GM21529 (cell line): ENCODE results near the gene MAN1A1.

Source experiments
- ATAC-seq: cut with Tn5 transposase; IDR thresholded peaks from one replicate; pipeline ENCODE4 v1.9.1; 2021; ENCODE audit not compliant: unreplicated experiment

Gene MAN1A1

GRCh38 chr6:119274197-119274595 is 75.4 kb downstream of the MAN1A1 start:
- ATAC-seq, result no peak

DNA sequence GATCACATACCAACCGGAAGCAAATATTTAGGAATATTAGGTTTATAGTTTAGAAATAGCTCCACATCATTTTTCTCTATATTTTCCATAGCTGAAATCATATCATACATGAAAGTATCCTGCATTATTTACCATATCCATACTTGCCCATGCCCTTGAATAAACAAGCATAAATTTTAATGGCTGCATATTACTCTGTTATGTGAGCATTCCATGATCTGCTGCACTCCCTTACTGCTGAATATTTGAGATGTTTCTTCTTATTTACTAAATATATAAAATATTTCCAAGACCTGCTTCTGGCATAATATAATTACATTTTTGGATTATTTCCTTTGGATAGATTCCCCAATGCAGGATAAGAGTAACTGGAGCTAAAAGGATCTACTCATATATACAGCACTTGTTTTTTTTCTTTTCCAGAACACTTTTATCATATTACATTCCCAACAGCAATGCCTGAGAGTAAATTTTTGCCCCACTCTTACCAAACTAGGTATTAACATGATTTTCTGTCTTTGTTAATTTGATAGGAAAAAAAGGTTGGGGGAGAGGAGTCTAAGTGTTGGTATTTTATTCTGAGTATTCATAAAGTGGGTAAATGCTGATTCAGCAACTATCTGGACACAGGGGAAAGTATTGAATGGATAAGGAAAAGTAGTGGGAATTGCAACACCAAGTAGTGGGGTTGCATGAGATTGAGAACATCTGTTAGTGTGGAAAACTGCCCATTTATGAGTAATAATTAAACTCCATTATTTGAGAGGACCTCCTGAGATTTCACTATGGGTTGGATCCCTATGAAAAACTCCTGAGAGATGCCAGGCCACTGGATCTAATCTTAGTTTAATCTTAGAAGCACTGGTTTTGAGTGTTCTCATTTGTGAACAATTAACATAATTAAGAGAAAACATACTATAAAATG is 76.0 kb downstream of the MAN1A1 start:
- ATAC-seq, result no peak

DNA sequence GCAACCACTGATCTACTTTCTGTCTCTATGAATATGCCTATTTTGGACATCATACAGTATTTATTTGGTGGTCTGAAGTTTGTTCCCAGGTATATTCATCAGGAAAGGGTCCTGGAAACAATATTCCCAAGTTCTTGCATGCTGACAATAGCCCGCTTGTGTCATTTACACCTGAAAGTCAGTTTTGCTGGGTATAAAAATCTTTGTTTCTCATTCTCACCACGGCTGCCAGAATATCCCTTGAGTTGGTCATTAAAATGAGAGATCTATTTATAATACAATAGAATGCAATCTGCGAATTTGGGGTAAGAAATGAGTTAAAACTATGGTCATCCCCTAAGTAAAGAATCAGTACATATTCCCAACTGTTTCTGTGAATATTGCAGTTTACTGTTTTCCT is 79.0 kb downstream of the MAN1A1 start:
- no peak for ATAC-seq

DNA sequence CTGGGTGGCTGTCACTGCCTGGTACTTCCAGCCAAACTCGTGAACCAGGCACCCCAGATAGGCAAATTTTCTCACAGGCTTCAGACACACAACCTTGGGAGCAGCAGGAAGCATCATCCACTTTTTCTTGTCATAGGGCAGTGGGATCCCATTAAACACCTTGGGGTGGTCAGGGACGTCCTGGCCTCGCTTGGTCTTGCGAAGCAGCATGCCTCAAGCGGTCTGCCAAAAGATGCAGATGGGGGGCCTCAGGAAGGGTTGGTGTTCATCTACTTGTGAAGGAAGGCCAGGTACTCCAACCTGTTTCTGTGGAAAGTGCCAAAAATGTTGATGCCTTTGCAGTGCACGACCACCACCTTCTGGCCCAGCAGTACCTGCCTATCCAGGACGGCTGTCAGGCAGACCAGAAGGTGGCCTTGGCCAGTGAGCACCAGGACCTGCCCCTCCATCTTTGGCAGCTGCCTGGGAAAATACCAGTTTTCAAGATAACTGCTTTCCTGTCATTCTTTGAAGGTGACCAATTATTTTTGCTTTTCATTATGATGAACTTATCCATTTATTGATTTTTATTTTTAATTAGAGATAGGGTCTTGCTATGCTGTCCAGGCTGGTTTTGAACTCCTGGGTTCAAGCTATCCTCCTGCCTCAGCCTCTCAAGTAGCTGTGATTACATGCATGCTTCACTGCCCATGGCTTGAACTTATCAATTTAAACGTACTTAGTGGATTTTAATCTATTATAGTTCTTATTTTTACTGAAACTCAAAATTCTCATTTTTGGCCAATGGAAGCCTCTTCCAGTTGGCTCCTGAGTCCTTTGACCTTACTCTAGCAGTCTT is 80.1 kb downstream of the MAN1A1 start:
- ATAC-seq, result no peak

DNA sequence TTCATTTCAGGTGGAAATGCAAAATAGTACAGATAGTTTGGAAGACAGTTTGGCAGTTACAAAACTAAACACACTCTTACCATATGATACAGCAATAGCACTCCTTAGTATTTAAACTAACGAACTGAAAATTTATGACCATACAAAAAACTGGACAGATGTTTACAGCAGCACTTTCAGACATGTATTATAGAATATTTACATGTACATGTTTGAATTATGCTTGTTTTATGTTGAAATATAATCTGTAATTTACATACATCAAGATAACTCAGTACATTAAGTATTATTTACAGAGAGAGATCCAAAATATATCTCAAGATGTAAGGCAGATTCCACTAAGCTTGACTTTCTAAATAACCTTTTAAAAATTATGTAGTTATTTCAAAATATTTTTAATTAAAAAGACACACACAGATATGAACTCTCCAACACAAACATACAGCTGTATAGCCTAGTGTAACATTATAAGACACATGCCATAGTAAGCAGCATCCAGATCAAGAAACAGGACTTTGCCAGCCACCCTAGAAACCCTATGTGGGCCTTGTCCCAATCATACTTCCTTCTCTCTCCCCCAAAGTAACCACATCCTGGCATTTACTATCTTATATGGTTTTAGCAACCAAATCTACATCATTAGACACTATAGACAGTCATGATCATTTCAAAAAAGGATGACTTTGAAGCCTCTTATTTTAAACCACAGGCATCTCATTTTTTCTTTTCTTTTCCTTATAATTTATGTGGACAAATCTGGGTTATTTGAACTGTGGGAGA is 82.2 kb downstream of the MAN1A1 start:
- no peak for ATAC-seq

GRCh38 chr6:119264854-119265397 is 84.6 kb downstream of the MAN1A1 start:
- ATAC-seq, result no peak

GRCh38 chr6:119262612-119263011 is 86.9 kb downstream of the MAN1A1 start:
- ATAC-seq, result no peak

- no peak for ATAC-seq
Measured at GRCh38 chr6:119261944-119262284, 87.6 kb downstream of the MAN1A1 start.

DNA sequence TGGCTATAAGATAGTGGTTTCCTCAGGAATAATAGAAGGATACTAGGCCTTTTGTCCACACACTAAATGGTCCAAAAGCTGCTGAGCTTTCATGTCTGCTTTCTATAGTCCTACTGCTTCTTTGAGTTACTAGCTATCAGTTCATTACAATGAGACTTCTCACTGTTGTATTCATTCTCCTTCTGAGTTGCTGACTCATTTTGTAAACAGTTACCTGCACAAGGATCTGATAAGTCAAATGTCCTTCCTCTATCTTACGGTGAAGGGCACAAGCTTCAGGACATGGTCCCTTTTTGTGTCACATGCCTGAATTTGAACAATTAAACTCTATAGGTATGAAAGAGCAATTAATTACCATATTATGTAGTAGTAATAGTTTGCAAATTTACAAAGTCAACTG is 90.5 kb downstream of the MAN1A1 start:
- no peak for ATAC-seq

GRCh38 chr6:119257726-119258125 is 91.8 kb downstream of the MAN1A1 start:
- no peak for ATAC-seq

DNA sequence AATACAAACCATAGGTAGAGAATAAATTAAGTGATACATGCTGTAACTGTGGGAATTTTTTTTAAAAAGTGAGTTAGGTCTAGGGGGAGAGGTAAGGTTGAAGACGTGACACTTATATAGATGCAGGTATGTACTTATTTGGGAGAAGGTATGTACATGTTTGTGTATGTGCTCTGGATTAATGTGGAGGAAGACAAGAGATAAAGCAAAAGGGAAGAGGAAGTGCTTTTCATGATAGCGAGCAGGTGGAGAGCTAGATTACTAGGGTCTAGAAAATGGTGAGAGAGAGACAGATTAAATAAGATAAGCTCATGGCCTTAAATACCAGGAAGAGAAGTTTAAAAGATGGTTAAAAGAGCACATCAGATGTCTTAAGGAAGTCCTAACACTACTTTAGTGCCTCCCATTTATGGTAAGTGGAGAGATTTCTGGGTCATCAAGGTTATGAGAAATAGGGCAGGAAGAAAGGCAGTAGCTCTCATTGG is 92.5 kb downstream of the MAN1A1 start:
- ATAC-seq, result no peak

GRCh38 chr6:119256392-119256791 is 93.2 kb downstream of the MAN1A1 start:
- no peak for ATAC-seq

- no peak for ATAC-seq
Measured at GRCh38 chr6:119255492-119255891, 94.1 kb downstream of the MAN1A1 start.

- no peak for ATAC-seq
Measured at GRCh38 chr6:119250036-119250435, 99.5 kb downstream of the MAN1A1 start.

DNA sequence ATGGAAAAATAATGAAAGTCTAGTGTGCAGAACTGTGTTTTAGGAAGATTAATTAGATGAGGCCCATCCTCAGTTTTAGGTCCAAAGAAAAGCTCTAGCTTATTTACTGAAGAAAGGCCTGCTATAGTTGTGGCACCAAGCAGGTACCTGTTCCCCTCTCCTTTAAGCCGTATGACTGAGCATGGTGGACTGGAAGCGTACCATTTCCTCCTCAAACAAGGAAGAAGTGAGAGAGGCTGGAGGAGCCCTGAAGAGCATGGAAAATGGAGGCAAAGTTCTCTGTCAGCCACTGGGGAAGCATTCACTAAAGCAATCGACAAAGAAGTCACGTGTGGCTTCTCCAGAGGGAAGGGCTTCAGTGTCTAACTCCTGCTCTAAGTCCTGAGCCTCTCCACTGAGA is 100.2 kb downstream of the MAN1A1 start:
- no peak for ATAC-seq

- no peak for ATAC-seq
Measured at GRCh38 chr6:119247504-119247903, 102.1 kb downstream of the MAN1A1 start.

DNA sequence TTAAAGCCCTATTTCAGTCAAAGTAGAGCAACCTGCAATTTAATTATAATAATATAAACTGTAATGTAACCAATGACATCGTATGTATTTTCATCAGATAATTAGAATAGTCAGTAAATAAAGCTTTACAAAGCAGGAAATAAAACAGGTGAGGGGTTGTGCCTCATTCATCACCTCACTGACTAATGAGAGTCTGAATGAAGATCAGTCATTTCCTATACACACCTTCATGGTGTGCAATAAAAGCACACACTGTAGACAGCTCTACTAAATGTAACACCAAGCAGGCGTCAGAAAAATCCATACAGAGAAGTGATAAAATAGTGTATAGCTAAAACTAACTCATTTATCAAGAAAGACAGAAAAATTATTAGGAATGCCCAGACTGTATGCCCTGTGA is 105.9 kb downstream of the MAN1A1 start:
- ATAC-seq, result no peak

GRCh38 chr6:119243037-119243436 is 106.5 kb downstream of the MAN1A1 start:
- ATAC-seq, result no peak

DNA sequence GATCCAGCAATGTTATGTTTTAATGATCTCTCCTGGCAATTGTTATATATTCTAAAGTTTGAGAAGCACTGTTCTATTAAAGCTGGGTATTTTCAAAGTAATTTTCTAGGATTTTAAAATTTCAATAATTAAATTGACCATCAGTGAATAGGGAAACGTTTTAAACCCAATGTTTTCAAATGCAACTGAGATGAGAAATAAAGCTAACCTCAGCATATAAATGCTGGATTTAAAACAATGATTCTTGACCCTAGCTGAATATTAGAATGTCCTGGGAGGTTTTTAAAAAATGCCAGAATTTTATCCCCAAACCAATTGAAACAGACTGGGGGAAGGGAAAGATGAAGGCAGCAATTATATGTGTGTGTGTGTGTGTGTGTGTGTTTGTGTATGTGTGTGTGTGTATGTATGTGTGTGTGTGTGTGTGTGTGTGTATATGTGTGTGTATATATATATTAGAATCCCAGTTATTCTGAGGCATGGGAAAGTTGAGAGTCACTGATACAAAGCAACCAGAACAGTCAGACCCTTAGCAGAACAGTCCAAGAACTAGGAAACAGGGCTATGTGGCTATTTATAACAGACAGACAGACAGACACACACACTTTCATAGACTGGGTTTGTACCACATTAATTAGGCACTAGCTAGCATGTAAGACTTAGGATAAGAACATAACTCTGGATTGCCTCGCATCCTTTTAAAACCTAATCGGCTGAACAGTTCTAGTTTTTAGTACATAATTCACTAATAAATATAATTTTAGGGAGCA is 107.8 kb downstream of the MAN1A1 start:
- ATAC-seq, result no peak

GRCh38 chr6:119241111-119241465 is 108.5 kb downstream of the MAN1A1 start:
- ATAC-seq, result peak; percentile 84
